Smooth muscle cell (in vitro differentiated cells): ENCODE results near the gene PSME3. TPM values are rescaled to one million over a fixed set of nuclear protein-coding genes. Genes with fewer than 3 reads are reported as not detected.

Source experiments
- DNase-seq: peaks from one replicate; lab custom pipeline; 2025; ENCODE audit not compliant: unreplicated experiment; lab: John Stamatoyannopoulos, UW
- H2AFZ ChIP-seq: fragments of 200-600 bp; sonication (generic); 2 replicates; pipeline ENCODE4 v1.6.0; 2016; ENCODE audit warnings: antibody characterized with exemption, low read depth, mild to moderate bottlenecking
- H3F3A ChIP-seq: fragments of 200-600 bp; sonication (generic); 2 replicates; pipeline ENCODE4 v1.6.0; 2017; ENCODE audit warnings: antibody characterized with exemption, low read depth
- H3K27ac ChIP-seq: fragments of 200-600 bp; sonication (generic); 2 replicates; pipeline ENCODE4 v1.5.1; 2016; ENCODE audit warnings: low read depth, mild to moderate bottlenecking
- H3K27me3 ChIP-seq: fragments of 200-600 bp; sonication (generic); 2 replicates; pipeline ENCODE4 v1.6.1; 2016; ENCODE audit warnings: low read depth, mild to moderate bottlenecking
- H3K36me3 ChIP-seq: fragments of 200-600 bp; sonication (generic); 2 replicates; pipeline ENCODE4 v1.5.1; 2016; ENCODE audit warnings: low read depth
- H3K4me1 ChIP-seq: fragments of 200-600 bp; sonication (generic); 2 replicates; pipeline ENCODE4 v1.5.1; 2016; ENCODE audit warnings: low read depth
- H3K4me2 ChIP-seq: fragments of 200-600 bp; sonication (generic); 2 replicates; pipeline ENCODE4 v1.6.0; 2016; ENCODE audit warnings: mild to moderate bottlenecking
- H3K4me3 ChIP-seq: fragments of 200-600 bp; sonication (generic); 2 replicates; pipeline ENCODE4 v1.5.1; 2016; ENCODE audit warnings: mild to moderate bottlenecking
- H3K79me2 ChIP-seq: fragments of 200-600 bp; sonication (generic); 2 replicates; pipeline ENCODE4 v1.6.0; 2016; ENCODE audit warnings: low read depth, mild to moderate bottlenecking
- H3K9ac ChIP-seq: fragments of 200-600 bp; sonication (generic); 2 replicates; pipeline ENCODE4 v1.6.0; 2016; ENCODE audit warnings: low read depth
- H3K9me3 ChIP-seq: fragments of 200-600 bp; sonication (generic); replicated peaks from 2 replicates; pipeline ENCODE4 v1.5.1; 2016; ENCODE audit warnings: low read depth
- H4K20me1 ChIP-seq: fragments of 200-600 bp; sonication (generic); 2 replicates; pipeline ENCODE4 v1.6.0; 2016; ENCODE audit warnings: low read depth
- WGBS: methylation state at CpG from one replicate; pipeline ENCODE4 v1.1.7; 2016; ENCODE audit warnings: low lambda C conversion rate; 5-methylcytosine and 5-hydroxymethylcytosine counted together
- polyA plus RNA-seq: library from polyadenylated mRNA; unstranded; fragments of >200 nt; fragmentation: Nextera tagmentation; extraction: Ambion mirVana; gene quantifications from 2 replicates; pipeline ENCODE4 v1.2.1, GENCODE V29; 2016
- total RNA-seq: library from RNA; depleted of rRNA; stranded (reverse); fragments of >200 nt; gene quantifications from 2 replicates; pipeline ENCODE4 v1.2.3, GENCODE V29; 2014
- TF ChIP-seq, protein P1 (sequence below): fragments of 200-600 bp; sonication (generic); IDR thresholded peaks from 2 replicates; pipeline ENCODE4 v1.5.1; 2017; ENCODE audit warnings: borderline replicate concordance, mild to moderate bottlenecking, antibody characterized with exemption; ENCODE audit not compliant: insufficient read depth, poor library complexity, severe bottlenecking

PSME3 gene
- total and polyA plus RNA-seq, 2 experiments from 2014 or later: 67.1 to 85.3 TPM

DNA sequence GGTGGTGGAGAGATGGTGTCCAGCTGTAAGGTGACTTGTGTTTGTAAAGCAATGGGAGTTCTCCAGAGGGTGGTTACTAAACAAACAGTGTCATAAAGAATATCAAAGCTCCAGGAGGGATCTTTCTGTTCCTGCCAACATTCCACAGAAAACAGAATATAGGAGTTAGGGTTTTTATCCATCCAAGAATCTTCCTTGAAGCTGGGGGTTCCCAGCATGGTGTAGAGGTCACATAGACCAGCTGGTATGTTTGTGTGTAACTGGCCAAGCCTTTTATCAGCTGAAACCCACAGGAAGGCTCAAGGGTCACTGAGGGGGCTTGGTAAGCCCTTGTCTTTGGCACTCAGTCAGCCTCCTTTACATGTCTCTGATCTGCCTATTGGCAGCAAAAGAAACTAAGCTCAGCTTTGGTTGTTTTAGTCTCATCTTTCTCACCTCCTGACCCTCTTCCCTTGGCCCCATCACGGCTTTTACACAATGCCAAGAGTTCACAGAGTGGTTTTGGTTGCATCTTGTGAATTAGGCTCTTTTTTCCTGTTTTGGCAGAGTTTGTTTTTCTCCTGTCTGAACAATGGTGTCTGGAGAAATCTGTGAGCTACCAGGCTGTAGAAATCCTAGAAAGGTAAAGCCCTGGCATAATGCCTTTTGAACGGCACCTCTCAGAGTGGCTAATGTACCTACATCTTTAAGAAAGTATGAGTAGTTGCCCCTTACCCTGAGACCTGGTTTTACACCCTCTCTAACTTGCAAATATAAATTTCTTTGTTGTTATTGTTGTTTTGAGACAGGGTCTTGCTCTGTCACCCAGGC is 29.9 kb upstream of the PSME3 start:
- no peak for DNase-seq
- H4K20me1 ChIP-seq: no peaks in the 10 kb centered on the region
- 91% methylated on average over 2 of the region's 2 CpGs for WGBS
- TF ChIP-seq, protein P1, sequence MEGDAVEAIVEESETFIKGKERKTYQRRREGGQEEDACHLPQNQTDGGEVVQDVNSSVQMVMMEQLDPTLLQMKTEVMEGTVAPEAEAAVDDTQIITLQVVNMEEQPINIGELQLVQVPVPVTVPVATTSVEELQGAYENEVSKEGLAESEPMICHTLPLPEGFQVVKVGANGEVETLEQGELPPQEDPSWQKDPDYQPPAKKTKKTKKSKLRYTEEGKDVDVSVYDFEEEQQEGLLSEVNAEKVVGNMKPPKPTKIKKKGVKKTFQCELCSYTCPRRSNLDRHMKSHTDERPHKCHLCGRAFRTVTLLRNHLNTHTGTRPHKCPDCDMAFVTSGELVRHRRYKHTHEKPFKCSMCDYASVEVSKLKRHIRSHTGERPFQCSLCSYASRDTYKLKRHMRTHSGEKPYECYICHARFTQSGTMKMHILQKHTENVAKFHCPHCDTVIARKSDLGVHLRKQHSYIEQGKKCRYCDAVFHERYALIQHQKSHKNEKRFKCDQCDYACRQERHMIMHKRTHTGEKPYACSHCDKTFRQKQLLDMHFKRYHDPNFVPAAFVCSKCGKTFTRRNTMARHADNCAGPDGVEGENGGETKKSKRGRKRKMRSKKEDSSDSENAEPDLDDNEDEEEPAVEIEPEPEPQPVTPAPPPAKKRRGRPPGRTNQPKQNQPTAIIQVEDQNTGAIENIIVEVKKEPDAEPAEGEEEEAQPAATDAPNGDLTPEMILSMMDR: no peak
- no peaks in the 10 kb centered on the region for H3F3A ChIP-seq
- no peaks in the 10 kb centered on the region for H3K9me3 ChIP-seq
- no peaks in the 10 kb centered on the region for H3K27me3 ChIP-seq
- no peak overlapping the region for H2AFZ ChIP-seq
- H3K27ac ChIP-seq: no peak overlapping the region
- no peak overlapping the region for H3K4me3 ChIP-seq
- no peaks in the 10 kb centered on the region for H3K36me3 ChIP-seq
- no peak overlapping the region for H3K4me2 ChIP-seq
- H3K9ac ChIP-seq: no peak overlapping the region
- no peaks in the 10 kb centered on the region for H3K4me1 ChIP-seq
- peaks cover under 1% of the 10 kb centered on the region for H3K79me2 ChIP-seq

DNA sequence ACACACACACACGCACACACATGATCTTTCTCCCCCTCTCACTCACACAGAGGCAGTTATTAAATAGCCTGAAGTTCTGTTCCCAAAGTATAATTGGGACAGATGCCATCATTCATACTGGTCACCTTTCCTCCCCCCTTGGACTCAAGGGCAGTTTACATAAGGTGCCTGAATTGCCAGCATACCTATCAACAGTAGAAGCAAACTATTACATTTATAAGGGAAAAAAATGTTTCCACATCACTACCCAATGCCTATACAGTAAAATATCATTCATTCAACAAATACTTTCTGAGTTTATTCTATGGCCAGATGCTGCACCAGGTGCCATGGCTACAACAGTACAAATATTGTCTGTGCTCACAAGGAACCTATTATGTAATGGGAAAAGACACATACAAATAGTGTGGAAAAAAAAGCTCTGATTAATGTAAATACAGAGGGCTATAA is 28.3 kb upstream of the PSME3 start:
- Histone ChIP-seq H3K4me2 (no peak overlapping the region), H3K9me3 (no peaks in the 10 kb centered on the region), H3K27ac (no peak overlapping the region), H3K79me2 (no peaks in the 10 kb centered on the region), H3K4me3 (no peak overlapping the region), H3K9ac (no peak overlapping the region), H3F3A (no peaks in the 10 kb centered on the region), H4K20me1 (no peaks in the 10 kb centered on the region), H2AFZ (no peak overlapping the region), H3K4me1 (no peaks in the 10 kb centered on the region), H3K36me3 (no peaks in the 10 kb centered on the region), H3K27me3 (no peaks in the 10 kb centered on the region)
- TF ChIP-seq, protein P1: no peak
- 88% methylated on average over 1 of the region's 1 CpG for WGBS
- DNase-seq: no peak

DNA sequence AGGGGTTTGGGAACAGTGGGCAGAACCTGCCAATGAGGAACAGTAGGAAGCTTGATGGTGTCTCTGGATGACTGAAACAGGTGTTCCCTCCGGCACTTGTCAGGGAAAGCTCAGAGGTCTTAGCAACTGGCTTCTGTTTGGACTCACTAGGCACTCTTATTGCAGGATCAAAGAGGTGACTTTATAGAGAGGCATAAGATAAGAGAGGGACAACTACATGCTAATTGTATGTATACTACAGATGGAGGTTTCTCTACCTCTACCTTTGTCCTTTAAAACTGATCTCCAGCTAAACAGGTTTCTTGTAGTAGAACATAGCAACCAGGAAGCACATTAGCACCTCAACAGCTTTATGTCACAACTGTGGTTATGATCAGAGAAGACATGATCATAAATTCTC is 26.9 kb upstream of the PSME3 start:
- Histone ChIP-seq H3K36me3 (peaks cover 3% of the 10 kb centered on the region), H3F3A (no peaks in the 10 kb centered on the region), H3K79me2 (no peaks in the 10 kb centered on the region), H3K27me3 (no peaks in the 10 kb centered on the region), H3K4me1 (no peaks in the 10 kb centered on the region), H3K9ac (no peak overlapping the region), H3K4me3 (no peak overlapping the region), H2AFZ (no peak overlapping the region), H3K27ac (no peak overlapping the region), H3K9me3 (no peaks in the 10 kb centered on the region), H4K20me1 (no peaks in the 10 kb centered on the region), H3K4me2 (no peak overlapping the region)
- DNase-seq: no peak
- WGBS: 96% methylated on average over 1 of the region's 1 CpG
- TF ChIP-seq, protein P1: no peak

DNA sequence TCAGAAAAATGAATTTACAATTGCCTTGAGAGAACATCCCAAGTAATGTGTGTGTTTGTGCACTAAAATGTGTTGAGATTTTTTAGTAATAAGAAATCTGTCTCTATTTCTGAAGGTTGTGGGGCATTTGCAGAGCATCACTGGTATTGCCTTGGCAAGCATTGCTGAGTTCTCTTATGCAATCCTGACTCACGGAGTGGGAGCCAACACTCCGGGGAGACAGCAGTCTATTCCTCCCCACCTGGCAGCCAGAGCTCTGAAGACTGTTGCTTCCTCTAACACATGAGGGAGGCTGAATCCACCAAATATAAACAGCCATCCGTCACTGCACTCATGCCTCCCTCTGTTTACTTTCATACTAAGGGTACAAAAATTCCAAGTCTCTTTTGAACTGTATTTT is 23.9 kb upstream of the PSME3 start:
- TF ChIP-seq, protein P1: no peak
- H3F3A ChIP-seq: no peaks in the 10 kb centered on the region
- H3K4me3 ChIP-seq: no peak overlapping the region
- H4K20me1 ChIP-seq: no peaks in the 10 kb centered on the region
- no peak overlapping the region for H2AFZ ChIP-seq
- H3K79me2 ChIP-seq: no peaks in the 10 kb centered on the region
- no peaks in the 10 kb centered on the region for H3K4me1 ChIP-seq
- H3K36me3 ChIP-seq: peaks cover 11% of the 10 kb centered on the region
- no peaks in the 10 kb centered on the region for H3K27me3 ChIP-seq
- H3K4me2 ChIP-seq: no peak overlapping the region
- 85% methylated on average over 3 of the region's 3 CpGs for WGBS
- DNase-seq: no peak
- no peaks in the 10 kb centered on the region for H3K9me3 ChIP-seq
- no peak overlapping the region for H3K27ac ChIP-seq
- no peak overlapping the region for H3K9ac ChIP-seq
